Cardiac muscle cell (in vitro differentiated cells and primary cell): ENCODE results near the gene ATG13. TPM values are rescaled to one million over a fixed set of nuclear protein-coding genes. Genes with fewer than 3 reads are reported as not detected.
A peak's percentile ranks its signal among the peaks of the same experiment; 100 is the strongest.

Experiments
- DNase-seq, 2 donors: peaks; one replicate each; pipeline versions ENCODE4 v3.0.0 to v3.0.0-alpha.2; 2010 to 2017; ENCODE audit warnings: low read depth in 1 of 2, low spot score in 1 of 2
- H3K27ac ChIP-seq: fragments of 200-600 bp; sonication (generic); 2 replicates; pipeline ENCODE4 v1.5.1; 2016
- H3K27me3 ChIP-seq: fragments of 200-600 bp; sonication (generic); 2 replicates; pipeline ENCODE4 v1.6.0; 2016; ENCODE audit warnings: control low read depth
- H3K36me3 ChIP-seq: fragments of 200-600 bp; sonication (generic); 2 replicates; pipeline ENCODE4 v1.5.1; 2016; ENCODE audit warnings: control low read depth
- H3K4me1 ChIP-seq: fragments of 200-600 bp; sonication (generic); 2 replicates; pipeline ENCODE4 v1.8.1; 2017; ENCODE audit warnings: low read depth, mild to moderate bottlenecking, mixed run types
- H3K4me3 ChIP-seq: fragments of 200-600 bp; sonication (generic); 2 replicates; pipeline ENCODE4 v1.5.1; 2016; ENCODE audit warnings: mild to moderate bottlenecking
- H3K9me3 ChIP-seq: fragments of 200-600 bp; sonication (generic); 2 replicates; pipeline ENCODE4 v1.5.1; 2017; ENCODE audit warnings: low read depth, mild to moderate bottlenecking, control low read depth
- CTCF ChIP-seq: IDR thresholded peaks from 2 replicates; pipeline ENCODE4 v1.5.1; 2012; ENCODE audit warnings: low read depth, mild to moderate bottlenecking, low read length
- polyA plus RNA-seq: library from polyadenylated mRNA; unstranded; fragments of >200 nt; fragmentation: Nextera tagmentation; extraction: Ambion mirVana; gene quantifications from 2 replicates; pipeline ENCODE4 v1.2.1, GENCODE V29; 2016
- total RNA-seq: library from RNA; depleted of rRNA; stranded (reverse); fragments of >200 nt; gene quantifications from 2 replicates; pipeline ENCODE4 v1.2.3, GENCODE V29; 2016

Gene ATG13
- total and polyA plus RNA-seq, 2 experiments from 2014 or later = 56.8 to 78.5 TPM

GRCh38 chr11:46663277-46663940 lies 46.1 kb downstream of the ATG13 start:
- no peak for DNase-seq
- Histone ChIP-seq H3K36me3 (peaks cover 35% of the 10 kb centered on the region), H3K4me3 (no peak overlapping the region), H3K27ac (no peak overlapping the region), H3K27me3 (no peaks in the 10 kb centered on the region), H3K9me3 (no peaks in the 10 kb centered on the region), H3K4me1 (peaks cover 4% of the 10 kb centered on the region)
- no peak for TF ChIP-seq CTCF

GRCh38 chr11:46664612-46665011 lies 47.3 kb downstream of the ATG13 start:
- Histone ChIP-seq H3K36me3 (peaks cover 35% of the 10 kb centered on the region), H3K4me1 (peaks cover 8% of the 10 kb centered on the region), H3K4me3 (no peak overlapping the region), H3K27ac (peak overlapping the region; percentile 85), H3K9me3 (no peaks in the 10 kb centered on the region), H3K27me3 (no peaks in the 10 kb centered on the region)
- TF ChIP-seq CTCF = no peak
- no peak for DNase-seq

- Histone ChIP-seq H3K4me1 (peaks cover 9% of the 10 kb centered on the region), H3K27me3 (no peaks in the 10 kb centered on the region), H3K9me3 (no peaks in the 10 kb centered on the region), H3K36me3 (peaks cover 35% of the 10 kb centered on the region), H3K27ac (no peak overlapping the region), H3K4me3 (no peak overlapping the region)
- no peak for DNase-seq
- no peak for TF ChIP-seq CTCF
Measured at GRCh38 chr11:46665356-46665755, 48.0 kb downstream of the ATG13 start.

GRCh38 chr11:46666516-46666915 lies 49.2 kb downstream of the ATG13 start:
- no peak for DNase-seq
- Histone ChIP-seq H3K27me3 (no peaks in the 10 kb centered on the region), H3K9me3 (no peaks in the 10 kb centered on the region), H3K4me1 (peaks cover 9% of the 10 kb centered on the region), H3K36me3 (peaks cover 43% of the 10 kb centered on the region), H3K27ac (no peak overlapping the region), H3K4me3 (no peak overlapping the region)
- TF ChIP-seq CTCF = no peak

GRCh38 chr11:46667043-46667481 lies 49.7 kb downstream of the ATG13 start:
- TF ChIP-seq CTCF = no peak
- Histone ChIP-seq H3K4me3 (no peak overlapping the region), H3K9me3 (no peaks in the 10 kb centered on the region), H3K36me3 (peaks cover 45% of the 10 kb centered on the region), H3K27me3 (no peaks in the 10 kb centered on the region), H3K27ac (no peak overlapping the region), H3K4me1 (peaks cover 9% of the 10 kb centered on the region)
- DNase-seq = peak in 1 of 2 donors; percentile 59
